GM23248 (cell line): ENCODE results near the gene AP1M1.

ENCODE experiments used
- EZH2 ChIP-seq: fragments of 200-600 bp; sonication (generic); IDR thresholded peaks from 2 replicates; pipeline ENCODE4 v1.6.1; 2018; ENCODE audit warnings: antibody characterized with exemption, mild to moderate bottlenecking; ENCODE audit not compliant: insufficient read depth, poor library complexity, severe bottlenecking
- EZH2phosphoT487 ChIP-seq: fragments of 200-600 bp; sonication (generic); IDR thresholded peaks from 2 replicates; pipeline ENCODE4 v1.6.1; 2018; ENCODE audit warnings: antibody characterized with exemption, moderate library complexity, mild to moderate bottlenecking, low read depth; ENCODE audit not compliant: insufficient read depth

GRCh38 chr19:16283210-16284061 lies 85.7 kb downstream of the AP1M1 start:
- TF ChIP-seq EZH2phosphoT487 (no peak), EZH2 (no peak)
